GM12874 (cell line): ENCODE measurements around the gene TNS1.

Source experiments
- CTCF ChIP-seq: IDR thresholded peaks from 2 replicates; pipeline ENCODE4 v1.5.1; 2011; ENCODE audit warnings: low read depth, mild to moderate bottlenecking, control low read depth, low read length, moderate library complexity; ENCODE audit not compliant: insufficient read depth

Gene TNS1

GRCh38 chr2:218005028-218005427, 2.2 kb upstream of the TNS1 start:
- no peak for TF ChIP-seq CTCF

GRCh38 chr2:218003981-218004419, 1.2 kb upstream of the TNS1 start:
- no peak for TF ChIP-seq CTCF

- TF ChIP-seq CTCF = no peak
Measured at GRCh38 chr2:218003281-218003944, 618 bp upstream of the TNS1 start.

- no peak for TF ChIP-seq CTCF
Measured at GRCh38 chr2:218002143-218002844, 501 bp downstream of the TNS1 start.

- TF ChIP-seq CTCF = no peak
Measured at GRCh38 chr2:218001629-218002028, 1.2 kb downstream of the TNS1 start.

- TF ChIP-seq CTCF = no peak
Measured at GRCh38 chr2:218000136-218000535, 2.7 kb downstream of the TNS1 start.

GRCh38 chr2:217999595-217999959, 3.2 kb downstream of the TNS1 start:
- no peak for TF ChIP-seq CTCF
